Neural progenitor cell (in vitro differentiated cells): ENCODE measurements around the gene INSIG1.

ENCODE experiments used
- EZH2phosphoT487 ChIP-seq: fragments of 200-600 bp; sonication (generic); IDR thresholded peaks from 2 replicates; pipeline ENCODE4 v1.6.1; 2017; ENCODE audit warnings: antibody characterized with exemption
- TF ChIP-seq, protein P1 (sequence below): fragments of 200-600 bp; sonication (generic); IDR thresholded peaks from 2 replicates; pipeline ENCODE4 v1.5.1; 2017; ENCODE audit warnings: antibody characterized with exemption, mild to moderate bottlenecking

DNA sequence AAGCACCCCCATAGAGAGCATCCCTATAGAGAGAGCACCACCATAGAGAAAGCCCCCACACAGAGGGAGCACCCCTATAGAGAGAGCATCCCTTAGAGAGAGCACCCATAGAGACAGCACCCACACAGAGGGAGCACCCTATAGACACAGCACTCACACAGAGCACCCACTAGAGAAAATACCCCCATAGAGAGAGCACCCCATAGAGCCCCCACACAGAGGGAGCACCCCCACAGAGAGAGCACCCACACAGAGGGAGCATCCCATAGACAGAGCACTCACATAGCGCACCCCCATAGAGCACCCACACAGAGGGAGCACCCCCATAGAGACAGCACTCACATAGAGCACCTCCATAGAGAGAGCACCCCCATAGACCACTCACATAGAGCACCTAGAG lies 48.6 kb downstream of the INSIG1 start:
- TF ChIP-seq, protein P1, sequence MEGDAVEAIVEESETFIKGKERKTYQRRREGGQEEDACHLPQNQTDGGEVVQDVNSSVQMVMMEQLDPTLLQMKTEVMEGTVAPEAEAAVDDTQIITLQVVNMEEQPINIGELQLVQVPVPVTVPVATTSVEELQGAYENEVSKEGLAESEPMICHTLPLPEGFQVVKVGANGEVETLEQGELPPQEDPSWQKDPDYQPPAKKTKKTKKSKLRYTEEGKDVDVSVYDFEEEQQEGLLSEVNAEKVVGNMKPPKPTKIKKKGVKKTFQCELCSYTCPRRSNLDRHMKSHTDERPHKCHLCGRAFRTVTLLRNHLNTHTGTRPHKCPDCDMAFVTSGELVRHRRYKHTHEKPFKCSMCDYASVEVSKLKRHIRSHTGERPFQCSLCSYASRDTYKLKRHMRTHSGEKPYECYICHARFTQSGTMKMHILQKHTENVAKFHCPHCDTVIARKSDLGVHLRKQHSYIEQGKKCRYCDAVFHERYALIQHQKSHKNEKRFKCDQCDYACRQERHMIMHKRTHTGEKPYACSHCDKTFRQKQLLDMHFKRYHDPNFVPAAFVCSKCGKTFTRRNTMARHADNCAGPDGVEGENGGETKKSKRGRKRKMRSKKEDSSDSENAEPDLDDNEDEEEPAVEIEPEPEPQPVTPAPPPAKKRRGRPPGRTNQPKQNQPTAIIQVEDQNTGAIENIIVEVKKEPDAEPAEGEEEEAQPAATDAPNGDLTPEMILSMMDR: no peak
- no peak for TF ChIP-seq EZH2phosphoT487
